EH (cell line): ENCODE results near the gene FOS.
A peak's percentile ranks its signal among the peaks of the same experiment; 100 is the strongest.
"Not testable (repeated sequence)": the region's sequence is repeated elsewhere in the genome, so short reads cannot be mapped to it uniquely, and the experiment has no call there.

Experiments used
- DNase-seq: peaks from one replicate; pipeline ENCODE4 v3.0.0-alpha.2; 2015; ENCODE audit warnings: low read depth

The FOS gene

DNA sequence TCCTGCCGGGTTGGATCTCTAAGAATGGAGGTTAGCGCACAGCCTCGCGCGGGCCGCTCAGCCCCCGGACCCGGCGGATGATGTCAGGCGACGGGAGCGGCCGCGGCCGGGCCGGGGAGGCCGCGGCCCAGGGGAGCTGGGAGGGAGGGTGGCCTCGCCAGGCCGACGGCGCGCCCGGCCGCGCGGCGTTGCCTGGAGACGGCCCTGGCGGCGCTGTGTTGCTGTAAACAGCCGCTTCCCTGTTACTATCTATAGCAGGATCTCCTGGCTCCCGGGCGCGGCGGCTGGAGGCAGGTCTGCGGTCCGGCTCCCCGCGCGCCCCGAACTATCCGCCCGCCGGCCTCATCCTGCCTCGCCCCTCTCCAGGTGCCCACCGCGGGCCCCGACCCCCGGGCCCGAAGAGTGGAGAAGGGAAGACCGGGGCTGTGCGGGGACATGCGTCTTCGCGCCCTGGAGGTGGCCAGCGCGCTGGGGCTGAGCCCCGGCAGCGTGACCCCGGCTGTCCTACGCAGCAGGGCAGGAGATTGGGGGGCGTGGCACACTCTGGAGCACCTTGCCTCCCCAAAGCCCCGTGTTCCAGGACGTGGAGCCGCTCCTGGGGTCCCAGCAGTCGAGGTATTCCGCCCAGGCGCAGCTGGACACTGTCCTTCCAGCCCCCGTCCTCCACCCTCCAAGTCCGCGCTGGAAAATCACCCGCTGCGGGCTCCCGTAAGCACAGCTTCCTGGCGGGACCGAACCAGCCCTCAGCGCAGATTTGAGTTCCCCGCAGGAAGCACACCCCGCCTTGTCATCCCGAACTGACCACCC is 1.4 kb upstream of the FOS start:
- DNase-seq: peak; percentile 93

DNA sequence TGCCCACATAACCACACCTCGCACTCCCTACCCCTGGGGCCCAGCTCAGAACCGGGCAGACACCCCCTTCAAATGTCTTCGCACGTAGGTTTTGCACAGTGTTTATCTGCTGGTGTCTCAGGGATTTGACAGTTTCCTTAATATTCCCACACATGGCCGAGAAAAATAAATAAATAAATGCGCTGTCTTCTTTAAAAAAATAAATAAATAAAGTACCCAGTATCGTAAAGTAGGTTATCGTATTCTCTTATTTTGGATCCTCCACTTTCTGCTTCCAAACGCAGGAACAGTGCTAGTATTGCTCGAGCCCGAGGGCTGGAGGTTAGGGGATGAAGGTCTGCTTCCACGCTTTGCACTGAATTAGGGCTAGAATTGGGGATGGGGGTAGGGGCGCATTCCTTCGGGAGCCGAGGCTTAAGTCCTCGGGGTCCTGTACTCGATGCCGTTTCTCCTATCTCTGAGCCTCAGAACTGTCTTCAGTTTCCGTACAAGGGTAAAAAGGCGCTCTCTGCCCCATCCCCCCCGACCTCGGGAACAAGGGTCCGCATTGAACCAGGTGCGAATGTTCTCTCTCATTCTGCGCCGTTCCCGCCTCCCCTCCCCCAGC is 710 bp upstream of the FOS start:
- no peak for DNase-seq

DNA sequence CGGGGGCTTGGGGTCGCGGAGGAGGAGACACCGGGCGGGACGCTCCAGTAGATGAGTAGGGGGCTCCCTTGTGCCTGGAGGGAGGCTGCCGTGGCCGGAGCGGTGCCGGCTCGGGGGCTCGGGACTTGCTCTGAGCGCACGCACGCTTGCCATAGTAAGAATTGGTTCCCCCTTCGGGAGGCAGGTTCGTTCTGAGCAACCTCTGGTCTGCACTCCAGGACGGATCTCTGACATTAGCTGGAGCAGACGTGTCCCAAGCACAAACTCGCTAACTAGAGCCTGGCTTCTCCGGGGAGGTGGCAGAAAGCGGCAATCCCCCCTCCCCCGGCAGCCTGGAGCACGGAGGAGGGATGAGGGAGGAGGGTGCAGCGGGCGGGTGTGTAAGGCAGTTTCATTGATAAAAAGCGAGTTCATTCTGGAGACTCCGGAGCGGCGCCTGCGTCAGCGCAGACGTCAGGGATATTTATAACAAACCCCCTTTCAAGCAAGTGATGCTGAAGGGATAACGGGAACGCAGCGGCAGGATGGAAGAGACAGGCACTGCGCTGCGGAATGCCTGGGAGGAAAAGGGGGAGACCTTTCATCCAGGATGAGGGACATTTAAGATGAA is 630 bp downstream of the FOS start:
- DNase-seq: peak; percentile 85

DNA sequence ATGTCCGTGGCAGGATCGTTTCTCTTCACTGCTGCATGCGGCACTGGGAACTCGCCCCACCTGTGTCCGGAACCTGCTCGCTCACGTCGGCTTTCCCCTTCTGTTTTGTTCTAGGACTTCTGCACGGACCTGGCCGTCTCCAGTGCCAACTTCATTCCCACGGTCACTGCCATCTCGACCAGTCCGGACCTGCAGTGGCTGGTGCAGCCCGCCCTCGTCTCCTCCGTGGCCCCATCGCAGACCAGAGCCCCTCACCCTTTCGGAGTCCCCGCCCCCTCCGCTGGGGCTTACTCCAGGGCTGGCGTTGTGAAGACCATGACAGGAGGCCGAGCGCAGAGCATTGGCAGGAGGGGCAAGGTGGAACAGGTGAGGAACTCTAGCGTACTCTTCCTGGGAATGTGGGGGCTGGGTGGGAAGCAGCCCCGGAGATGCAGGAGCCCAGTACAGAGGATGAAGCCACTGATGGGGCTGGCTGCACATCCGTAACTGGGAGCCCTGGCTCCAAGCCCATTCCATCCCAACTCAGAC is 1.2 kb downstream of the FOS start:
- DNase-seq: no peak

DNA sequence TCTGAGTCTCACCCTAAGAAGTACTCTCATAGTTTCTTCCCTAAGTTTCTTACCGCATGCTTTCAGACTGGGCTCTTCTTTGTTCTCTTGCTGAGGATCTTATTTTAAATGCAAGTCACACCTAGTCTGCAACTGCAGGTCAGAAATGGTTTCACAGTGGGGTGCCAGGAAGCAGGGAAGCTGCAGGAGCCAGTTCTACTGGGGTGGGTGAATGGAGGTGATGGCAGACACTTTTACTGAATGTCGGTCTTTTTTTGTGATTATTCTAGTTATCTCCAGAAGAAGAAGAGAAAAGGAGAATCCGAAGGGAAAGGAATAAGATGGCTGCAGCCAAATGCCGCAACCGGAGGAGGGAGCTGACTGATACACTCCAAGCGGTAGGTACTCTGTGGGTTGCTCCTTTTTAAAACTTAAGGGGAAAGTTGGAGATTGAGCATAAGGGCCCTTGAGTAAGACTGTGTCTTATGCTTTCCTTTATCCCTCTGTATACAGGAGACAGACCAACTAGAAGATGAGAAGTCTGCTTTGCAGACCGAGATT is 1.7 kb downstream of the FOS start:
- DNase-seq: no peak

DNA sequence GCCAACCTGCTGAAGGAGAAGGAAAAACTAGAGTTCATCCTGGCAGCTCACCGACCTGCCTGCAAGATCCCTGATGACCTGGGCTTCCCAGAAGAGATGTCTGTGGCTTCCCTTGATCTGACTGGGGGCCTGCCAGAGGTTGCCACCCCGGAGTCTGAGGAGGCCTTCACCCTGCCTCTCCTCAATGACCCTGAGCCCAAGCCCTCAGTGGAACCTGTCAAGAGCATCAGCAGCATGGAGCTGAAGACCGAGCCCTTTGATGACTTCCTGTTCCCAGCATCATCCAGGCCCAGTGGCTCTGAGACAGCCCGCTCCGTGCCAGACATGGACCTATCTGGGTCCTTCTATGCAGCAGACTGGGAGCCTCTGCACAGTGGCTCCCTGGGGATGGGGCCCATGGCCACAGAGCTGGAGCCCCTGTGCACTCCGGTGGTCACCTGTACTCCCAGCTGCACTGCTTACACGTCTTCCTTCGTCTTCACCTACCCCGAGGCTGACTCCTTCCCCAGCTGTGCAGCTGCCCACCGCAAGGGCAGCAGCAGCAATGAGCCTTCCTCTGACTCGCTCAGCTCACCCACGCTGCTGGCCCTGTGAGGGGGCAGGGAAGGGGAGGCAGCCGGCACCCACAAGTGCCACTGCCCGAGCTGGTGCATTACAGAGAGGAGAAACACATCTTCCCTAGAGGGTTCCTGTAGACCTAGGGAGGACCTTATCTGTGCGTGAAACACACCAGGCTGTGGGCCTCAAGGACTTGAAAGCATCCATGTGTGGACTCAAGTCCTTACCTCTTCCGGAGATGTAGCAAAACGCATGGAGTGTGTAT is 2.4 kb downstream of the FOS start:
- DNase-seq: no peak

DNA sequence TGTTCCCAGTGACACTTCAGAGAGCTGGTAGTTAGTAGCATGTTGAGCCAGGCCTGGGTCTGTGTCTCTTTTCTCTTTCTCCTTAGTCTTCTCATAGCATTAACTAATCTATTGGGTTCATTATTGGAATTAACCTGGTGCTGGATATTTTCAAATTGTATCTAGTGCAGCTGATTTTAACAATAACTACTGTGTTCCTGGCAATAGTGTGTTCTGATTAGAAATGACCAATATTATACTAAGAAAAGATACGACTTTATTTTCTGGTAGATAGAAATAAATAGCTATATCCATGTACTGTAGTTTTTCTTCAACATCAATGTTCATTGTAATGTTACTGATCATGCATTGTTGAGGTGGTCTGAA is 3.0 kb downstream of the FOS start:
- no peak for DNase-seq

DNA sequence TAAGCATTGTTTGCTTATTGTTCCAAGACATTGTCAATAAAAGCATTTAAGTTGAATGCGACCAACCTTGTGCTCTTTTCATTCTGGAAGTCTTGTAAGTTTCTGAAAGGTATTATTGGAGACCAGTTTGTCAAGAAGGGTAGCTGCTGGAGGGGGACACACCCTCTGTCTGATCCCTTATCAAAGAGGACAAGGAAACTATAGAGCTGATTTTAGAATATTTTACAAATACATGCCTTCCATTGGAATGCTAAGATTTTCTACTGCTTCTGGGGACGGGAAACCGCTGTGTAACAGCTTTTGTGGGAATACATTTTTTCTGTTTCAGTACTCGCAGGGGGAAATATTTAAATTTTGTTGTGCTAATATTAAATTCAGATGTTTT is 3.5 kb downstream of the FOS start:
- no peak for DNase-seq

DNA sequence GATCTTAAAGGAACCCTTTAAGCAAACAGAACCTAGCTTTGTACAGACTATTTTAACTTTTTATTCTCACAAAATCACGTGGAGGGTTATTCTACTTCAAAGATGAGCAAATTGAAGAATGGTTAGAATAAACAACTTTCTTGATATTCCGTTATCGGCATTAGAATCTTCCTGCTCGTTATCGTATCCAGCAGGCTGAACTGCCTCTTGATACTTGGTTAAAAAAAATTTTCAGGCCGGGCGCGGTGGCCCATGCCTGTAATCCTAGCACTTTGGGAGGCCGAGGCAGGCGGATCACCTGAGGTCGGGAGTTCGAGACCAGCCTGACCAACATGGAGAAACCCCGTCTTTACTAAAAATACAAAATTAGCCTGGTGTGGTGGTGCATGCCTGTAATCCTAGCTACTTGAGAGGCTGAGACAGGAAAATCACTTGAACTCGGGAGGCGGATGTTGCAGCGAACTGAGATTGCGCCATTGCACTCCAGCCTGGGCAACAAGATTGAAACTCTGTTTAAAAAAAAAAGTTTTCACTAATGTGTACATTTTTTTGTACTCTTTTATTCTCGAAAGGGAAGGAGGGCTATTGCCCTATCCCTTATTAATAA is 4.0 kb downstream of the FOS start:
- DNase-seq: not testable (repeated sequence)

DNA sequence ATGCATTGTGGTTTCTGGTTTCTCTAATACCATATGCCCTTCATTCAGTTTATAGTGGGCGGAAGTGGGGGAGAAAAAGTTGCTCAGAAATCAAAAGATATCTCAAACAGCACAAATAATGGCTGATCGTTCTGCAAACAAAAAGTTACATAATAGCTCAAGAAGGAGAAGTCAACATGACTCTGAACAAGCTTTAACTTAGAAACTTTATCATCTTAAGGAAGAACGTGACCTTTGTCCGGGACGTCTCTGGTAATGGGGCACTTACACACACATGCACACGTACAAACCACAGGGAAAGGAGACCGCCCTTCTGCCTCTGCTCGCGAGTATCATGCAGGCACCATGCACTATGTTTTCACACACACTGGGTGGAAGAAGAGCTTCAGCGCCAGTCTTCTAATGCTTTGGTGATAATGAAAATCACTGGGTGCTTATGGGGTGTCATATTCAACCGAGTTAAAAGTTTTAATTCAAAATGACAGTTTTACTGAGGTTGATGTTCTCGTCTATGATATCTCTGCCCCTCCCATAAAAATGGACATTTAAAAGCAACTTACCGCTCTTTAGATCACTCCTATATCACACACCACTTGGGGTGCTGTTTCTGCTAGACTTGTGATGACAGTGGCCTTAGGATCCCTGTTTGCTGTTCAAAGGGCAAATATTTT is 4.7 kb downstream of the FOS start:
- no peak for DNase-seq

DNA sequence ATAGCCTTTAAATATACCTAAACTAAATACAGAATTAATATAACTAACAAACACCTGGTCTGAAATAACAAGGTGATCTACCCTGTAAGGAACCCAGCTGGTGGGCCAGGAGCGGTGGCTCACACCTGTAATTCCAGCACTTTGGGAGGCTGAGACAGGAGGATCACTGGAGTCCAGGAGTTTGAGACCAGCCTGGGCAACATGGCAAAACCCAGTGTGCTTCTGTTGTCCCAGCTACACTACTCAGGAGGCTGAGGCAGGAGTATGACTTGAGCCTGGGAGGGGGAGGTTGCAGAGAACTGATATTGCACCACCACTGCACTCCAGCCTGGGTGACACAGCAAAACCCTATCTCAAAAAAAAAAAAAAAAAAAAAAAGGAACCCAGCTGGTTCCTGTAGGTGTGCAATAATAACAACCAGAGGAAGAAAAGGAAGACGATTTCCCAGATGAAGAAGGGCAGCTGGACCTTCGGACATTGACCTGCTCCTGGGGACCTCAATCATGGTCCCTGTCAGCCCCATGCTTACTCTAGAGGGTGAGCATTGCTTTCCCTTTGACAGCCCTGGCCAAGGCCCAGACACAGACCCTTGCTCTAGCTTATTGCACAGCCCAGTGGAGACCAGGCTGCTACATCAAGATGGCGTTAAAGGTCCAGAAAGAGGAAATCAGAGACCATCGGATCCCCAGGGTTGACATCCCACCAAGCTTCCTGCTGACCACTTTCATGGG is 5.4 kb downstream of the FOS start:
- no peak for DNase-seq

DNA sequence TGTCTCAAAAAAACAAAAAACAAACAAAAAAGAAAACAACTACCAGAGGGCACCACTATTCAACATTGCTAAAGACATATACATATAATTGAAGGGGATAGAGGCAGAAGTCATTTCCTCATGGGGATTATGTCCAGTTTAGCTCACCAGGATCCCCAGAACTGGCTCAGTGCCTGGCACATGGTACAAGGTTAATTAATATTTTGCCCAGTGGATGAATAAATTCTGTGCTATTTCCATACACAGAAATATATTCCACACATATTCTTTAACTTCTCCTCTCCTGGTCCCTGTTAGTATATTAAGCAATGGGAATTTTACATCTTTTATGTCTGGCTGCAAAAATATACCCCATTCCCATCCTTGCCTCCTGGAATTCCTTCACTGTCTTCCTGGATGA is 6.7 kb downstream of the FOS start:
- DNase-seq: no peak

DNA sequence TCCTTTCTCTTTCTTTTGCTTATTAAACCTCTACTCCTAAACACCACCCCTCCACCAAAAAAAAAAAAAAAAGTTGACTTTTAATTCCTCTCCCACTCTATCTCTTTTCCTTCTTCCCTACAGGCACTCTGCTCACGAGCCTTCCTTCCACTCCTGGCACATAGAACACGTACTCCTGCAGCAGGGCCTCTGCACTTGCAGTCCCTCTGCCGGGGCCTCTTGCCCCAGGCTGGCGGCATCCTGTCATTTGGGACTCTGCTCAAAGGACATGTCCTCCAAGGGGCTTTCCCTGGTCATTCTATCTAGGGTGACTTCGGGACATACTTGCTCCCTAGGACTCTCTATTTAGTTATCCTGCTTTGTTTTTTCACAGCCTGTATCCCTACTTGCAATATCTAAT is 7.7 kb downstream of the FOS start:
- DNase-seq: no peak

DNA sequence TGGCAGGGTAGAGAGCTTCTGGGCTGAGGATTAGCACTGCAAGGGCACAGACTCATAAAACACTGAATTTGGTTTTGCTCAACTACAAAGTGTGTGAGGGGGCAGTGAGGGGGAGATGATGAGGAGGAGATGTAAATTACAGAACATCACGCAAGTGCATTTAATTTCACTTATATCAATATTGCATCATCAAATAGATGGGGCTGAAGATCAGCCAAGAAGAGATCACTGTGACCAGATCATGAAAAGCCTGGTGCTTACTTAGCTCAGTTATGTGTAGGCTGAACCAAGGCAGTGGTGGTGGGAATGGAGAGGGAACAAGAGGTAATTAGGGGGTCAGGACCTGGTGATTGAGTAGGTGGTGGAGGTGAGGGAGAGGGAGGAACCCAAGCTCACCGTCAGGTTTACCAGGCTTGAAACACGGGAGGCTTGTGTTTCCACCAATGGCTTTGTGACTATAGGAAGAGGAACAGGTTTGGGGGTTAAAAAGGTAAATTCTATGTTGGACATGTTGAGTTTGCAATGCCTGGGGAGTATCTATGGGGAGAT is 11.3 kb downstream of the FOS start:
- no peak for DNase-seq

DNA sequence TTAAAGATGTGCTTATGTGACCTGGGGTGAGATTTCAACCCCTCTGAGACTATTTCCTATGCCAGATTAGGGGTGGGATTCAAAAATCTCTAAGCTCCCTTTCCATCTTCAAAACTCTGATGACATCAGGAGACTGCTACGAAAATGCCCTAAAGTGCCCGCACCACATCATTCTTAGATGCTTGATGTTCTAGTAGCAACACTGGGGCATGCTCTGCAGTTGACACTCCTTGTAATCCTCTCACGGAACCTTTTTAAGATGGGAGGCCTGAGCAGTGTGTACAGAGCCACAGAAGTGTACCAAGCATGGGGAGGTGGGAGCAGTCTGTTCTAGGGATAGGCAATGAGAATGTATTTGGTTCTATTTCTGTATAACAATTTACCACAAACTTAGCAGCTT is 12.2 kb downstream of the FOS start:
- no peak for DNase-seq

DNA sequence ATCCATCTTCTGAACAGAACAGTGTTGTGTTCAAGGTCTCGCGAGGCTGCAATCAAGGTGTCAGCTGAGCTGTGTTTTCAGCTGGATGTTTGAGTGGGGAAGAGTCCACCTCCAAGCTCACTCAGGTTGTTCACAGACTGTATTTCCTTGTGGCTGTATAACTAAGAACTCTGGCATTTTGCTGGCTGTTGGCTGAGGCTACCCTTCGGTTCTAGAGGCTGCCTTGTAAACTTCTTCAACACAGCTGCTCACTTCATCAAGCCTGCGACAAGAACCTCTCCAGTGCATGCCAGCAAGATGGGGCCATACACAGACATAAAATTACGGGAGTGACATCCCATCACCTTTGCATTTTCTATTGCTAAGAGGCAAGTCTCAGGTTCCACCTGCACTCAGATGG is 12.7 kb downstream of the FOS start:
- no peak for DNase-seq

DNA sequence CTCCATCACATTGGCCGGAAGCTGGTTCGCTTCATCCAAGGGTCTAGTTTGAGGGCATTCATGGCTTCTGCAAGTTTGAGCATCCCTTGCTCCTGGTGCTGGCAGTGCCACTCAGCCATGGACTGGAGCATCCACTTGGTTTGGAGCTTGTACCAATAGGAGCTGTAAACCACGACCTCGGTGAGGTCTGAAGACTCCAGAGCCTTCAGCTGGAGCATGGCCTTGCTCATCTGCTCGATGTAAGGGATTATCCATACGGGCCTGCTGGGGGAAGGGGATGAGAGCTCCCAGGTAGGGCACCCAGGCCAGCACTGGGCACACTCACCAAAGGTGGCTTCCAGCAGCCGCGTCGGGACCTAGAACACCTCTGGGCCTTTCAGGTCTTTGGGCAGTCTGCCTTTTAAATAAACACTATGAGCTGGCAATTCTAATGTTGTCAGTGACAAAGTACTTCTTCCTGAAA is 13.5 kb downstream of the FOS start:
- DNase-seq: no peak

DNA sequence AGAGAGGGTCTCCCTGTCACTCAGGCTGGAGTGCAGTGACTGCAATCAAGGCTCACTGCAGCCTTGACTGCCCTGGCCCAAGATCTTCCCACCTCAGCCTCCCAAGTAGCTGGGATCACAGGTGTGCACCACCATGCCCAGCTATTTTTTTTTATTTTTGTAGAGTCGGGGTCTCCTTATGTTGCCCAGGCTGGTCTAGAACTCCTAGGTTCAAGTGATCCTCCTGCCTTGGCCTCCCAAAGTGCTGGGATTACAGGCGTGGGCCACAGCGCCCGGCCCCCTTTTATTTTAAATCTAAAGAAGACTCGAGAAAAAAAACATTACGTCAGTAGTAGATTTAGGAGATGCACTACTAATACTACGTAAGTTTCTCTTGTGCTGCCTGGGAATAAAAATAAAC is 14.3 kb downstream of the FOS start:
- no peak for DNase-seq

DNA sequence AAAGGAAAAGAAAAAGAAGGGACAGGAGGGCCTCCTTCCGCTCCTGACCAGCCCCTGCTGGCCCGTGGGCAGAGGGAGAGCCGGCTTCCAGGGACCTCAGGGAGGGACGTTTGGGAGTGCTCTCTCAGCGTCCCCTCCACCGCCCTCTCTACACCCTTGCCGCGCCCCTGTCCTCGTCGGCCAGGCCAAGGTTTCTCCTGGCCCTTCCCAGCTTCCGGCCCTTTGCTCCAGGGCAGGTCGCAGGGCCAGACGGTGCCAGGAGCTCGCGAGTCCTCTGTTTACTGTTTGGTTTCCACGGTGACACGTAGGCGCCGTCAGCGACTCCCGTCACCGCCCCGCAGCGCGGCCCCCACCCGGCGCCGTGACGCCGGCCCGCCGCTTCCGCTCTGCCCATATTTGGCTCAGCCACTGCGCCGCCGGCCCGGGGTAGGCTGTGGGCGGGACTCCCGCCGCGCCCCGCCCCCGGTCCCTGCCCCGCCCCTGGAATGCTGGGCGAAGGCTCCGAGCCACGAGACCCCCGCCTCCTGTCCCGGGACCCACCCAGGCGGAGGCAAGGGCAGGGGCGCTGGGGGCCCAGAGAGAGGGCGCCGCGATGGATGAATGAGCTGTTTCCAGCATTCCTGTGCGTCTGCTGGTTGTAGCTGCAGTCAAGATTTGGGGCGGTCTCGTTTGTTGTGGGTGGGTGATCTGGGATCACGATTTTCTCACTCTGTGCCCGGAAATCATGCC is 15.5 kb downstream of the FOS start:
- DNase-seq: peak; percentile 96
